Activated CD4-positive, alpha-beta T cell treated with anti-CD3 and anti-CD28 coated beads for 48 hours (primary cell): Measurements from ENCODE around the gene ZNF275.
A peak's percentile ranks its signal among the peaks of the same experiment; 100 is the strongest.
"Not testable (repeated sequence)": the region's sequence is repeated elsewhere in the genome, so short reads cannot be mapped to it uniquely, and the experiment has no call there.

Source experiments
- DNase-seq: peaks from one replicate; pipeline ENCODE4 v3.0.0-alpha.2; 2020

Gene ZNF275

GRCh38 chrX:153333821-153334653 lies at the start of gene ZNF275:
Gene ZNF275 (plus strand): TSS chrX:153334153. CDS start chrX:153336680, 2,527 bp downstream.
- peak; percentile 81 for DNase-seq

DNA sequence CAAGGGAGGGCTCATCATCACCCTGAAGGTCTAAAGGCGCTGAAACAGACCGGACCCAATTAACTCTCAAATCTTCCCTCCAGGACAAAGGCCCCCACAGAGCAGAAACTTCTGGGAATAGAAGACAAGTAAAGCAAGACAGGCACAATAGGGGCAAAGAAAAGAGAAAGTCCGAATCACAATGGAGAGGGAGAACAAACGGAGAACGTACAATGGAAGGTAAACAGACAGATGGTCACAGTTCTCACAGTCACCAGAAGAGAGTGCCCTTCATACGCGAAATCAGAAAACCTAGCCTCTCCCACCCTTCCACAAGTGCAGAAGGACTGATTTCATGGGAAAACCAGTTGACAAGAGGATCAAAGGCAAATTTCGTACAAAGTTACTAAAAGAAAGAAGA lies 48.3 kb upstream of the ZNF275 start:
- DNase-seq, result not testable (repeated sequence)

DNA sequence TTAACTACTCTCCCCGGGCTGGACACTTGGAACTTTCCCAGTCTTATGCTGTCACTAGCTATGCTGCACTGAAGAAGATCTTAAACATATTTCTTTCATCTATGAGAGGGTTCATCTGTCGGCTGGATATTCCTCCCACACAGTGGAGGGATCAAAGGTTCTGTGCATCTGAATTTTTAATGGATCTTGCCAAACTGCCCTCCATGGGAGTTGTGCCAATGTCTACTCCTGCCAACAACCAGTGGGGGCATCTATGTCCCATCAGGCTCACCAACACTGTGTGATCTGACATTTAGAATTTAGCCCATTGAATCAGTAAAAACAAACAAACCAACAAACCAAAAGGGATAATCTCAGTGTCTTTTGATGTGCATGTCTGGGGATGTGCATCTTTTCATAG lies 45.1 kb upstream of the ZNF275 start:
- DNase-seq, result not testable (repeated sequence)

GRCh38 chrX:153293485-153294071 lies 40.4 kb upstream of the ZNF275 start:
- DNase-seq, result not testable (repeated sequence)

DNA sequence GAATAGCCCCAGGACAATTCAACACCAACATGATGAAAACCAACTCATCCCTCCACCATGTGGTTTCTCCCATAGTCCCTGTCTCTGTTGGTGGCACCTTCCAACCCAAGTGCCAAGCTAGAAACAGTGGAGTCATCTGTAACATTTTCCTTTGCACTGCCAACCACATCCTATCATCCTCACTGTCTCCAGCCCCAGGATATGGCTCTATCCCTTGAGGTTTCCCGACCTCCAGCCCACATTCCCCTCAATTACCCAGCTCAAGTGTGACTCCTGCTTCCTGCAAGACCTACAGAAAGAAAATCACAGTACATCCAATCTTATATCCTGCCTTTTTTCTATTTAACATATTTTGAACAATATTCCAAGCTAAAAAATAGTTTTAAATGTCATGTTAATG lies 36.6 kb upstream of the ZNF275 start:
- no peak for DNase-seq

- DNase-seq, result no peak
Measured at GRCh38 chrX:153299855-153300254, 34.1 kb upstream of the ZNF275 start.

GRCh38 chrX:153301746-153302145 lies 32.2 kb upstream of the ZNF275 start:
- DNase-seq, result no peak

DNA sequence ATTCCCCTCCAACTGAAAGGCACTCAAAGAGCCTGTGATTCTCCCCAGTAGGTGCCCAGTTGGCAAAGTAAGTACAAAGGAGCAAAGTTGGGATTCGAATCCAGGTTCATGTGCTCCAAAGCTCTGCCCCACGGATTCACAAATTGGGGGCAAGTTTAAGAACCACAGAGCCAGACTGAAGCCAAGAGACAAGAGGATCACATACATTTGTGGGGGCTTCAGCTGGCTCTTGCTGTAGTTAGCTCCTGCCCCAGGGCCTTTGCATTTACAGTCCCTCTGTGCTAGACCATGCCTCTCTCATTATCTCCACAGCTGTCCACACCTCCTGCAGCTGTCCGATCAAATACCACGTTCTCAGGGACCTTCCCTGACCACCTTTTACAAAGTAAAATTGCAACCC lies 31.2 kb upstream of the ZNF275 start:
- no peak for DNase-seq

GRCh38 chrX:153303276-153304262 lies 30.4 kb upstream of the ZNF275 start:
- no peak for DNase-seq

GRCh38 chrX:153304988-153305736 lies 28.8 kb upstream of the ZNF275 start:
- DNase-seq, result no peak

GRCh38 chrX:153305972-153306371 lies 28.0 kb upstream of the ZNF275 start:
- DNase-seq, result no peak

DNA sequence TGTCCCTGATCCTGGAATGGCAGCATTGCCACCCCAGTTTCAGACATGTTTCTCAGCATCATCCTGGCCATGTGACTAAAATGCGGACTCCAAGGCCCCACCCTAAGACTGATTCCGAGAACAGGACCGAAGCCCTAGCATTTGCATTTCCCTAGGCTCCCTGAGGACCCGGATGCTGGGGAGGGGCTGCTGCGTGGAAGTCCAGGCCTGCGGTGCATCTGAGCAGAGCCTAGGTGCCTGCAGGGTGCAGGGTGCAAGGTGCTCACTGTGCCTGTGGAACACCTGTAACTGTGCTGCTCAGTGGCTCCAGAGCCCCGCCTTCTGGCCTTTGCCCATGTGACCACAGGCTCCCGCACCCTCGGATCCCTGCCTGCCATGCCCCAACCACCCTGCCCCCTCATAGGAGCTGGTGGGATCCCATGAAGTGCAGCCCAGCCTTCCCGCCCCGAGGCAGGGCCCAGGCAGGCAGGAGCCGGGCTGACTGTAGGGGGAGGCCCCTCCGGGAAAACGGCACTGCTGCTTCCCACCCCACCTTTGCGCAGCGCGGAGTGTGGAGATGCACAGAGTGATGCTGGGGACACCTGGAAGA lies 27.3 kb upstream of the ZNF275 start:
- no peak for DNase-seq

GRCh38 chrX:153307276-153308178 lies 26.4 kb upstream of the ZNF275 start:
- no peak for DNase-seq

DNA sequence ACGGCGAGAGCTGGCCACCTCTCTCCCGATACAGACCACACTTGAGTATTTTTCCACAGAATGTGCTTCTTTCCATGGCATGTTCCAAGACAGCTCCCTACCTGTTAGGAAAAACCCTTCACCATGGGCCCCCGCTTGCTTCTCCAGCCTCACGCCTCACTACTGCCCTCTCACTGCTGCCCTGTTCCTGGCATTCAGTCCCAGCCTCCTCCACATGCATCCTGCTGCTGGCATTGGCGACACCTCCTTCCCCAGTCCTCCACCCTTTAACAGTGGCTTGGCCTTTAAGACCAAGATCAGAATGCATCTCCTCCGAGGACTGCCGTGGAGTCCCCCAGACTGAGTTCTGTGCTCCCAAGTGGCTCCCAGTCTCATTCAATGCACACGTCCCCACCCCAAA lies 23.1 kb upstream of the ZNF275 start:
- DNase-seq, result no peak

GRCh38 chrX:153312041-153312440 lies 21.9 kb upstream of the ZNF275 start:
- no peak for DNase-seq

DNA sequence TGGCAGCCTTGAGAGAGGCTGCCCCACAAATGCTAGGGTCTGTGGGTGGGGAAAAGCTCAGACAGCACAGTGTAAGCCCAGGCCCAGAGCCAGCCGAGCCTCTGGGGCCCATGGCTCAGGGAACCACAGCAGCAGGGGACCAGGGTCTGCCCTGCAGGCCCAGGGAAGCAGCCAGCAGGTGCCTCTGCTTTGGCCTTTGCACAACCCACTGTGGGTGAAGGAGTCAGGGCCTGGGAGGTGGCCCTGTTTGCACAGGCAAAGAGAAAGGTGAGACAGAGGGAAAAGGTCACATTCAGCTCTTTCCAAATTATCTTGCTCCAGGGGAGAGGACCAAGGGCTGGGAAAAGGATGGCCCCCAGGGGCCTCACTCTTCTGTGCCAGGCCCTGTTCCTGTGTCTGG lies 21.1 kb upstream of the ZNF275 start:
- DNase-seq, result no peak

GRCh38 chrX:153317306-153317705 lies 16.6 kb upstream of the ZNF275 start:
- DNase-seq, result no peak

DNA sequence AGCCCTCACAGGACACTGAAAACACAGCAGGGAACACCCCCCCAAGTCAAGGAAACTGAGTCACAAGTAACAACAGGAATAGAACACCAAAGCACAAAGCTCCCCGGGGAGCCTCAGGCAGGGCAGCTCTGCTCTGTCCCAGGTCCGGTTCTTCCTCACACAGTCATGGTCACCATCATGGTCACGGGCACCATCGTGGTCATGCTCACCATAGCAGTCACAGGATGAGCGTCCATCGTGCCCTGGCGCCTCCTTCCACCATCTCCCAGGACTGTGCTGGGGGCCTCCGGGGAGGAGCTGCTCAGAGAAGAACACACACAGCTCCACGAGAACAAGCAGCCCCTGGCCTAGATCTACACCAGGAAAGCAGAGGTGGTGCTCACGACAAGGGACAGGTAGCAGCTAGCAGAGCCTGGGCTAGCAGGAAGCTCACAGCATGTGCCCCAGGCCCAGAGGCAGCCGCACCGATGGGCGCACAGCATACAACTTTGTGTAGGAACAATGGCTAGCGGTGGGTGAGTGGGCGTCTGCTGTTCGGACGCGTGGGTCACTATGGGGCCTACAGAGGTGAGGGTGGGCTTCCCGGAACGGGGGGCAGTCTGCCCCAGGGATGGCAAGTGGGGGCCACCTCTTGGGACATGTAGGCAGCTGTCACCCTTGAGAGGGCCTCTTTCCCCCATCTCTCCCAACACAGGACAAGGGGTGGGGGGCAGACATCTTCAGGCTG lies 15.8 kb upstream of the ZNF275 start:
- no peak for DNase-seq

DNA sequence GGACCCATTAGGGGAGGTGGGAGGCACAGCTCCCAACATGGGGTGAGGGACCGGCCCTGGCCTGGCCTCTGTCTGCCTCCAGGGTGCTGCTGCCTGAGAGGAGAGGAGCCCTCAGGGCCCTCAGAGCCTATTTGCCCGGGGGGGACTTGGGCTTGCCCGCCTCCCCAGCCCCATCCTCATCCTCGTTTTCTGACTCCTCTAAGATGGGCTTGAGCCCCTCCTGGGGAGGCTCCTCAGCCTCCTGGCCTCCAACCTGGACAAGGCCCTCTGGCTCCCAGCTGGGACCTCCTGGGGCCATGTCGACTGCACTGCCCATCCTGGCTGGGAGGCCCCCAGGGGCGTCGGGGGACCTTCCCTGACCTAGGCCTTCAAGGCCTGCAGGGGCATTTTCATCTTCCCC lies 15.1 kb upstream of the ZNF275 start:
- no peak for DNase-seq

GRCh38 chrX:153319295-153320046 lies 14.5 kb upstream of the ZNF275 start:
- no peak for DNase-seq
